Esophagus muscularis mucosa (tissue), 4 donors: ENCODE results near the gene ITGA7.

Source experiments
- EP300 ChIP-seq: sonication (generic); formaldehyde crosslinking; IDR thresholded peaks from one replicate; pipeline ENCODE4 v1.6.1; 2017; ENCODE audit warnings: antibody characterized with exemption
- POLR2A ChIP-seq: fragments of 450-650 bp; IDR thresholded peaks from one replicate; pipeline ENCODE4 v1.6.1; 2017; ENCODE audit warnings: antibody characterized with exemption, moderate library complexity, mild to moderate bottlenecking, low read depth
- TF ChIP-seq, protein P1 (sequence below), 3 experiments: fragments of 200-600 bp in 2 of 3; fragments of 450-650 bp in 1 of 3; sonication (generic) in 2 of 3; IDR thresholded peaks; one replicate each; pipeline ENCODE4 v1.5.1; 2017 to 2019; ENCODE audit warnings: antibody characterized with exemption in 3 of 3, mild to moderate bottlenecking in 2 of 3, moderate library complexity in 1 of 3

DNA sequence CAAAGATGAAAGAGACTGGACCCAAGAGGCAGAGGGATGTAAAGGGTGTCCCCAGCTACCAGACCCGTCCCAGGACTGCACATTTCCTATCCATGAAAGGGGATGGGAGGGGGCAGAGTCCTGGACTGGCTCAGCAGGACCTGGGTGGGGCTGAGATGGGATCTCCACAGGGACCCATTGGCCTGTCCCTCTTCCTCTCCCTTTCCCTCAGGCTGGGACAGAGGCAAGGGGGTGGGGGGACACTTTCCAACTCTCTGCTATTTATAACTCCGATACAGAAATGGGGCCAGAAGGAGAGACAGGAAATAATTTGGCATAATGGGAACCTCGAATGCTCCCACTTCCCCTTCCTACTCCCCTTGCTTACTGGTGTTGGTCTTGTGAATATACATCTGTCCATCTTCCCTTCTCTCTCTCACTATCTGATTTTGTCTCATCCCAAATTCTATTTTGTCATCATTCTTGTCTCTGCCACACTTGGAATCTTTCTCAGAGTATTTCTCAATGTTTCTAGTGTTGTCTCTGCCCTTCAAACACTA is 1.1 kb upstream of the ITGA7 start:
- TF ChIP-seq POLR2A (no peak), EP300 (no peak)
- TF ChIP-seq, protein P1, sequence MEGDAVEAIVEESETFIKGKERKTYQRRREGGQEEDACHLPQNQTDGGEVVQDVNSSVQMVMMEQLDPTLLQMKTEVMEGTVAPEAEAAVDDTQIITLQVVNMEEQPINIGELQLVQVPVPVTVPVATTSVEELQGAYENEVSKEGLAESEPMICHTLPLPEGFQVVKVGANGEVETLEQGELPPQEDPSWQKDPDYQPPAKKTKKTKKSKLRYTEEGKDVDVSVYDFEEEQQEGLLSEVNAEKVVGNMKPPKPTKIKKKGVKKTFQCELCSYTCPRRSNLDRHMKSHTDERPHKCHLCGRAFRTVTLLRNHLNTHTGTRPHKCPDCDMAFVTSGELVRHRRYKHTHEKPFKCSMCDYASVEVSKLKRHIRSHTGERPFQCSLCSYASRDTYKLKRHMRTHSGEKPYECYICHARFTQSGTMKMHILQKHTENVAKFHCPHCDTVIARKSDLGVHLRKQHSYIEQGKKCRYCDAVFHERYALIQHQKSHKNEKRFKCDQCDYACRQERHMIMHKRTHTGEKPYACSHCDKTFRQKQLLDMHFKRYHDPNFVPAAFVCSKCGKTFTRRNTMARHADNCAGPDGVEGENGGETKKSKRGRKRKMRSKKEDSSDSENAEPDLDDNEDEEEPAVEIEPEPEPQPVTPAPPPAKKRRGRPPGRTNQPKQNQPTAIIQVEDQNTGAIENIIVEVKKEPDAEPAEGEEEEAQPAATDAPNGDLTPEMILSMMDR (IDR thresholded peaks at IDR 0.05): no peak
